RPMI8226 (cell line): ENCODE measurements around the gene CDHR2.

Source experiments
- DNase-seq: peaks from one replicate; pipeline ENCODE4 v3.0.0-alpha.2; 2015

CDHR2 gene

DNA sequence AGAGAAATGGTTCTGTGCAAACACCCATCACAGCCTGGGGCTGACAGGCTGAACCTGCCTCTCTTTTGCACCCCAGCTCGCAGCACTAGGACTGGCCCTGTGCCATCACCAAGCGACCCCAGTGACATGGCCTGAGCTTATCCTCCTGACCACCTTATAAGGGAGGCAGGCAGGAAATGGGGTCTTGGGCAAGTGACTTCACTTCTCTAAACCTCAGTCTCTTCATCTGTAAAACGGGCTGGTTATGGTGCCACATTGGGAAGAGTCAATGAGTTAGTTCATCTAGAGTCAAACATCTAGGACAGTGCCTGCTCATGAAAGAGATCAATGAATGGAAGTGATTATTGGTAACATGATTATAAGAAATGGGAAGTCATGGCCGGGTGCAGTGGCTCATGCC is 75.0 kb downstream of the CDHR2 start:
- DNase-seq: no peak

DNA sequence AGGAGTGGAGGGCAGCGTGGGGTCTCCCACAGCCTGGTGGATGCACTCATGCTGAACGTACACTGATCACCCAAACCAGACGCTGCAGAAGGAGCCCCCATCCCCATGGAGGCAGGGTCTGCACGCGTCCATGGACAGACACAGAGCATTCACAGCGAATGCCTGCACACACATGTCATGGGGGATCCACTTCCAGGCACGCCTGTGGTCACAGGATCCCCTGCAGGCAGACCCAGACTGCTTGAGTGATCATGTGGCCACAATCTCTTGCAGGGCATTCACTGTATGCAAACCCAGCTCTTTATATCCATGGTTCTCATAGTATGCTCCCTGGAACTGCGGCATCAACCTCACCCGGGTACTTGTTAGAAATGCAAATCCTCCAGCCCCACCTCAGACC is 75.8 kb downstream of the CDHR2 start:
- no peak for DNase-seq

DNA sequence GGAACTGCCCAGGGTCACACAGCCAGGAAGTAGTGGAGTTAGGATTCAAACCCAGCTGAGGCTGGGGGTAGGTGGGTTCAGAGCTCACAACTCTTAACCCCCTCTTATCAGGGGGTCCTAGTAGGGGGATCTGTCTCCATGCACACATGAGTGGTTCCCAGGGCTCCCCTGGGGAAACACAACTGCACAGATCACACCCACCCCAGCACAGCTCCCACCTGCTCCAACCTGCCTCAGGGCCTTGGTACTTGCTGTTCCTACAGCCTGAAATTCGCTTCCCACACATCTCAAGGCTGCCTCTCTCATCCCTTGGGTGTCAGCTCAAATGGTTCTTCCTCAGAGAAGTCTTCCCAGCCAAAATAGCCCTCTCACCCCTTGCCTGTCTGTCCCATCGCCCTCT is 76.4 kb downstream of the CDHR2 start:
- DNase-seq: no peak

DNA sequence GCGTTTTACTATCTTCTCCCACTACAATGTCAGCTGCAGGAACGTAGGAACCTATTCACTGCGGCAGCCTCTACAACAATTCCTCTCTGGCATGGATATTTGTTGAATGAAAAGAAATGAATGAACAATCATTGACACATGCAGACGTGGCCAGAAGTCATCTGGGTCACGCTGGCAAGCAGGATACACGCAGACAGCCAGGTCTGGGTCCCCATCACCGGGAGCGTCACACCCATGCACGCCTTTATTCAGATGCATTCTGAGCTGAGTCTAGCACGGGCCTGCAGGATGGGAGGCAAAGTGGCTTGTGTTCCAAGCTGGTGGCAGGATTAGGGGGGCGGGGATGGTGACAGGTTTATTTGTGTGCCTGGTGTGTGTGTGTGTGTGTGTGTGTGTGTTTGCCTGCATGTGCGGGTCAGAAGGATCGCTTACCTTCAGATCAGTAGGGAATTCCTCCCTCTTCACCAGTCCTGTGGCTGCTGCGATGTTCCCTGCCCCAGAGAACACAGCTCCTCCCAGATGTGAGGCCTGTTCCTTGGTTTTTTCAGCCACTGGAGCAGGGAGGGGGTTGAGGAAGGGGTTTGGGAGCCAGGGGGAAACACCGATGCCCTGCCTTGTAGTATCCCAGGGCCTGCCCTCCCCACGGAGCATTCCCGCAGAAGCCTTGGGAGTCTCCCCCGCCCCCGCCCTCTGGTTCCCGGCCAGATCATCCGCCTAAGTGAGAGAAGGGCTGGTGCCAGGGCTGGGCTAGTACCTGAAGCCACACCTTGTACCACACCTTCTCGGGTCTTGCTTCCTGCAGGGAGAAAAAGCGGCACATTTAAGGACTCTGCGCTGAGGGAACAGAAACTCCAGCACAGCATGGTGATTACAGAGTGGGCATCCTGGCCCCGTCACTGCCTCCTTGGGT is 77.1 kb downstream of the CDHR2 start:
- no peak for DNase-seq

DNA sequence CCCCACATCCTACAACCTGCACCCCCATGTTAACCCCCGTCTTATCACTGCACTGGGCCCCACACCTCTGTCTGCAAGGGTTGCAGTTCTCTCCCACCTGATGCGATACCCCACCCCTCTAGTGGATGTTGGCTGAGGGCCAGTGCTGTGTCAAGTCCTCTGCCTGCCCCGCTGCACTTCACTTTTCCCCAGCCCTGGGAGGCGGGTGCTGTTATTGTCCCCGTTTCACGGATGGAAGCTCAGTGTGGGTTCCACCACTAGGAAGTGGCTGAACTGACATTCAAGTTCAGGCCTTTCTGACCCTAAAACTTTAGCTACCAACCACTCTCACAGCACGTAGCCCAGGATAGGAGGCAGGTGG is 77.7 kb downstream of the CDHR2 start:
- DNase-seq: peak; percentile 23

DNA sequence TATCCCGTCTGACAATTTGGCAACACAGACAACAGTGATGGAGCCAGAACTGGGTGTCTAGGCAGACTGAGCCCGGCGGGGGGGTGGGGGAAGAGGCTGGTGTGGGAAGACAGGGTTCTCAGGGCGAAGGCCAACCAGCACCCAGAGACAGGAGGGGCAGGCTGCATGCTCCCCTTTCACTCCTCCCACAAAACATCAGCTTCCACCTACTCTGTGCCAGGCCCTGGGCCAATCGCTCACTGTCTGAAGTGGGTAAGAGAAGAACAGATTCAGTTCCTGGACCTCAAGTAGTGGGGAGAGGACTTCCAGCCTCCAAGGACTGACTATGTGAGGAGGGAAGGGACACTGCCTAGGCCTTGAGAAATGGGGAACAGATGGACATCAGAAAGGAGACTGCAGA is 78.4 kb downstream of the CDHR2 start:
- DNase-seq: no peak

DNA sequence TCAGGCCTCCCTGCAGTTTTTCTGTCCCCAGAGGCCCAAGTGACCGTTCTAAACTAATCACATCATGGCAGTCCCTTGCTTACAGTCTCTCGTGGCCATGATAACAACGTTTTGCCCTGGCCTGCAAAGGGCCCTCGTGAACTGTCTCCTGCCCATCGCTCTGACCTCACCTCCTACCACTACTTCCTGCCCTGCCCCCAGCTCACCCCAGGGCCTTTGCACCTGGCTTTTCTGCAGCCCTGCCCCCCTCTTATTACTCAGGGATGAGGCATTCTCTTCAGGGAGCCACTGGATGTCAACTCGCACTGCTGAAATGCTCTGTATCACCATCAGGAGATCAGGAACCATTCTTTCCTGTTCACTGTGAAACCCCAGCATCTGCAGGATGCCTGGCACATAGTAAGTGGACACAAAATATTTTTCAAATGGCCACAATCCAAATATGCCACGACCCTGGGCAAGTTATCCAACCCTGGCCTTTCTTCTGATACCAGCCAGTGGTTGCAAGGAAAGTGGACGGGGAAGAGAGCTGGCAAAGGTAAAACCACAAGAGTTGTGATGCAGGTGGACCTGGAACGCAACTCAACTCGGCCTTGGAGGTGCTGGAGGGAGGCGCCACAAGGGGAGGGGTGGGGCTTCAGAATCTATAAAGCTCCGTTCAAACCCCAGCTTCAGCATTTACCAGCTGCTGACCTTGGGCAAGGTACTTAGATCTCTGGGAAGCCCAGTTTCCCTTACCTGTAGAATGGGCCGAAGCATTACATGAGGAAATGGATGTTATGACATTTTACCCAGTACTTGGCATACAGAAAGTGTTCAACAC is 79.5 kb downstream of the CDHR2 start:
- peak; percentile 42 for DNase-seq

DNA sequence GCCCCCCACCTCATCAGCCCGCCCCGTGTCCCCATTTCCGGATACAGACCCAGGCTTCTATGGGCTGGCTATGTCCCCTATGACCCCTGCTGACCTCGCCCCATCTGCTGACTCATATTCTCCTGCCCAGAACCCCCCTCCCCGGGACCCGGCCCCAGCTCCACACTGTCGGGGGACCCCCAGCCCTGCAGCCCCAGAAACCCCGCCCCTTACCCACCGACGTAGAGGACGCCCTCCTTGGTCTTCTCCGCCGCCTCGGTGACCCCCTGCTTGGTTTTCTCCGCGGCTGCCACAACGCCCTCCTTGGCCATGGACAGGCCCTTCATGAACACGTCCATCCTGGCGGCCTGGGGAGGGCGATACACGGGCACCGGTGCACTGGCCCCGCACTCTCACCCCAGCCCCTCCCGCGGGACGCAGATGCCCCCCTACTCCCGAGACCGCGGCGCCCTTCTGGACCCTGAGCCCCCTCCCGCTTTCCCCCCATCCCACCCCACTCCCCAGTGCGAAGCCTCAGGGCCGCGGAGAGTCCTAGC is 80.2 kb downstream of the CDHR2 start:
- no peak for DNase-seq

DNA sequence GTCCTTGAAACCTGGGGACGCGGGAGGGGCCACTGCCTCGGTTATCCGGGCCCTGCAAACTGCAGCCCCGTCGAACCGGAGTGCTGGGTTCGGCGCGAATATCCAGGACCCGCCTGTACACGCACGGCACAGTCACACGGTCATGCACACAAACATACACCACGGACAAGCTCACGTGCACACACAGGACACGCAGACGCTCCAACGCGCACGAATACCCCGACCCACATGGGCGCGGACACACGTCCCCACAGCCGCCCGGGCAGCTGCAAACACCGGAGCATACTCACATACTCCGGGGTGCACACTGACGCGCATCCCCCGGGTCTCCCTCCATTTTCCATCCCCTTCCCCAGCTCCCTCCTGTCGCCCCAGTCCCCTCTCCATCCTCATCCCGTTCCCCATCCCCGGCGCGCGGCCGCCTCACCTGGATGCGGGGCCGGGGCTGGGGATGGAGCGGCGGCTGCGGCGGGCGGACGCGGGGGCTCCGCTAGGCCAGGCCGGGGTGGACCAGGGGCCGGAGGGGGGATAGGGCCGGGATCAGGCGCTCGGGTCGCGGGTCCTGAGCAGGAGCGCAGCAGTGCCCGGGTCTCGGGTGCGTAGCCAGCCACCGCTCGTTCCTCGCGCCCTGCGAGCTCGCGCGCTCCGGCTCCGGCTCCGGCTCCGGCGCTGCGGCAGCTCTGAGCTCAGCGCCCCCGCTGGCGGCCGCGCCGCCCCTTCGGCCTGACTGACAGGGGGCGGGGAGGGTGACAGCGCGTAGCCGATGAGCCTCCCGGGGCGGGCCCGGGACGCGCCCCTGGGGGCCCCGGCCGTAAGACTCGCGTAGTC is 80.9 kb downstream of the CDHR2 start, which contains the start of the genes EIF4E1B and SNCB:
EIF4E1B (plus strand) TSS at position 823 of the 828 bp plus-strand sequence. CDS start 12,113 bp downstream, outside the sequence.
SNCB (minus strand) TSS at position 682 of the 828 bp plus-strand sequence. CDS start 880 bp downstream, outside the sequence.
- peak; percentile 59 for DNase-seq

DNA sequence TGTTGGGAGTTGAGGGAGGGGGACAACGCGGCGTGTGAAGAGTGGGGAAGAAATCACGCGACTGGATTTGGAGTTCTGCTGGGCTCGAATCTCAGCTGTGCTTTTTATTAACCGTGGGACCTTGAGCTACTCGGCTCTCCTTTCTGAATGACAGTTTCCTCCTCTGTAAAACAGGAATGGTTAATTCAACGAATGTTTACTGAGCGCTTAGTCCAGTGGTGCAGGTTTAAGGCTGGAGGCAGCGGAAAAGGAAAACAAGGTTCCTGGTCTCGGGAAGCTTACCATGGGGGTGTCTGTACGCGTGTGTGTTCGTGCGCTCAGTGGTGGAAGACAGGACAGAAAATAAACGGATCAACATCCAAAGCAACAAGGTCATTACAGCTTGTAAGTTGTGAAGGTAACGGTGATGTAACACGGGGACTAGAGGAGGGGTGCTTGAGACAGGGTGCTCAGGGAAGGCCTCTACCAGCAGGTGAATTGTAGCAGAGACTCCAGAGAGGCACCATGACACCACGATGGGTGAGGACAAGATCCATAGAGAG is 81.6 kb downstream of the CDHR2 start:
- DNase-seq: no peak

DNA sequence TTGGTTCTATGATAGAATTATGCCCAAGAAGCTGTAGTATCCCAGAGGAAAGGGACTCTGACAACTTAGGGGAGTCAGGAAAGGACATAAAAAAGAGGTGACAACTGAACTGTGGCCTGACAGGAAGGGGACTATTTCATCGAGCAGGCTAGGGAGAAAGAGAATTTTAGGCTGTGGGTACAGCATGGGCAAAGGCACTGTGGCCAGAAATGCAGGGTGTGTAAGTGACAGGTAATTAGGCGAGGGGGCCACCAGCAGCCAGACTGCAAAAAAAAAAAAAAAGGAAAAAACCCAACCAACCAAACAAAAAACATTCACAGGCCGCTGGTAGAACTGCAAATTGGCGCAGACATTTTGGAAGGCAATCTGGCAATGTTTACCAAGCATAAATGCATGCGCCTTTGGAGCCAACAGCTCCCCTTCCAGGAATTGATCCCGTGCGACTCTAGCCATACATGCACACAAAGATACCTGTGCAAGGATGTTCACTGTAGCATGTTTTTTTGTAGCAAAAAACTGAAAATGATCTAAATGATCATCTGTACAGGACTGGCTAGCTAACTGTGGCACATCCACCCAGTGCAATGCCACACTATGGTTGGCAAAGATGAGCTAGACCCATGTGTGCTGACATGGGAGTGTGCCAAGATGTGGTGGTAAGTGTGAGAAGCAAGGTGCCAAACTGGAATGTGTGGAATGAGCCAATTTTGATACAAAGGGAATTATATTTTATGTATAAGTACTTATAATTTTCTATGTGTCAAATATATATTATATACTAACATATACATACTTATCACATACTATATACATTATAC is 82.5 kb downstream of the CDHR2 start:
- no peak for DNase-seq

DNA sequence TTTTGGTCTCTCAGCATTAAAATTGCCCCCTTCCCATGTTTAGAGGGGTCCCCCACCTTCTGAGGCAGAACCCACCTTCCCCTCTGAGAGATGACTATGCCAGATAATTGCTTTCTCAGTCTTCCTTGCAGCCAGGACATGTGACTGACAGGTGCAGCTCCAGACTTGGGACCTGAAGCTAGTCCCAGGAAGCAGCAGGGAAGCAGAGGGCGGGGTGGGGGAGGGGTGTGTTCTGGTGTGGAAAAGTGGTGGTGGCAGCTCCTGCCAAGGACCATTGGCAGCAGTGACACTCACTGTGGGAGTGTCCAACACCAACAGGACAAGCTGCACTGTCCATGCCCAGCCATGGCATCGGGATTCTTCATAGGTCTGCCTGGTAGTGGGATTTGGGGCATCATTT is 83.6 kb downstream of the CDHR2 start:
- no peak for DNase-seq

DNA sequence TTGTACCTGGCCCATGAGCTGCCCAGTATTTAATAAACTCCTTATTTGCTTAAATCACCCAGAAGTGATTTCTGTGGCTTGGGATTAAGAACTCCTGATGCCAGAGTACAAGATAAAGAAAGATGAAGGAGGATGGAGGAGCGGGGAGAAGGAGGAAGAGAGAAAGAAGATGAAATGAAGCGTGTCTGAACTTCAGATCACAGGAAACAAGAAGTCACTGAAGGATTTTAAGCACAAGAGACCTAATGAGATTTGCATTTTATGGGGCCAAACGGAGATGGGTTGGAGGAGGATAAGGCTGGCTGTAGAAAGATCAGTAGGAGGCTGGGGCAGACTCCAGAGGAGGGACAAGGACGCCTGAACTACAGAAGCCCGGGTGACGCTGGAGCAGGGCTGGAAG is 84.5 kb downstream of the CDHR2 start:
- no peak for DNase-seq

DNA sequence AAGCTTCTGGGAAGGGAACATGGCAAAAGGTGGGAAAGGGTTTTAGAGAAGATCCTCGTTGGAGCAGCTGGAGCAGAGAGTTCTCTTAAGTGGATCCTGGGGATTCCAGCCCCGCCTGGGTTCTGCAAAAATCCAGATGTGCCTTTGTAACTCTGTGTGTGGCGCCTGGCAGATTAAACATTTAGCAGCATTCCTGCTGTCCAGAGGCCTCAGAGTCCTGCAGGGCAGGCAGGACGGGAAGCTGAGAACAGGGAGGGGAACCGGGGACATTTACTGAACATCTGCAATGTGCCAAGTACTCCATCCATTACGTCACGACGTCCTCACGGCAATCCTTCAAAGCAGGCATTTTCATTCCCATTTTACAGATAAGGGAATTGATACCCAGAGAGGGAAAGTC is 87.3 kb downstream of the CDHR2 start:
- DNase-seq: no peak

DNA sequence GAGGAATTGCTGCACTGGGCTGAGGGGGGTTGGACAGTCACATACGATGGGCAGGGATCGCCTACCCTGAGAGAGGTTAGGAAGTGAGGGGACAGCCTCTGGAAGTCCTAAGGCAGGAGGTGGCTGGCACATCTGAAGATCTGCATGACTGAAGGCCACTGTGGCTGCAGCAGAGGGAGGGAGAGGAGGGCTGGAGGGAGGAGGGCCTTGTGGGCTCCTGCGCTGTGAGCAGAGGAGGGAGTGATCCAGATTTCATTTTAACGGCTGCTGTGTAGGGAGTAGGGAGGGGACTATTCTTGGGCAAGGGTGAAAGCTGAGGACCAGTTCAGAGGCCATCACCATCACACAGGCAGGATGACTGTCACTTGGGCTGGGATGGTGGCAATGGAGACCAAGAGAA is 88.4 kb downstream of the CDHR2 start:
- no peak for DNase-seq

DNA sequence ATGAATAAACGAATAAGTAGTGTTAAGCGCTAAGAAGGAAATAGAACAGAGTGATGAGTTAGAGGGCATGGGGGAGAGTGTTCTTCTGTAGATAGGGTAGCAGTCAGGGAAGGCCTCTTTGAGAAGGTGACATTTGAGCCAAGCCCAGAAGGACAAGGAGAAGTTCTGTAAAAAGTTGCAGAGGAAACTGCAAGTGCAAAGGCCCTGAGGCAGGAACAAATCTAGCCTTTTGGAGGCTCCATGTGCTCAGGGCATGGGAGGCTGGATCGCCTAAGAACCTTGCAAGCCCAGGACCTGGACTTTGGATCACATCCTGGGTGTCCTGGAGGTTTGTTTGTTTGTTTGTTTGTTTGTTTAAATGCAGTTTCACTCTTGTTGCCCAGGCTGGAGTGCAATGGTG is 89.3 kb downstream of the CDHR2 start:
- DNase-seq: no peak

DNA sequence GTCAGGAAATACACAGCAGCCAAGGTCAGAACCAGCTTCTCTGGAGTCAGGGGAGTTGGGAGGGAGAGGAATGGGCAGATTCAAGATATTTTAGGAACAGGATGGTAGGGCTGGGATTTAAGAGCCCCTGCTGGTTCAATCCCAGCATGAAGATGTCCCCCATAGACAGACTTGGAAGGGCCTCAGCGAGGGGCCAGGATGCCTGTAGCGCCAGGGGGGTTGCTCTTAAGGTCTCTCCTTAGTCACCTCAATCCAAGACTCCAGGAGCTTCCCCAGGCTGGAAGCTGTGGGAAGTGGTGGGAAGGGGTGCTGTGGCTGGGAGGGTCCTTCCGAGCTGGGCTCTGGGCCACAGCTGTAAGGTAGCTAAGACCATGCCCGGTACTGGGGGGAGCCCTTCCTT is 90.1 kb downstream of the CDHR2 start:
- DNase-seq: no peak

DNA sequence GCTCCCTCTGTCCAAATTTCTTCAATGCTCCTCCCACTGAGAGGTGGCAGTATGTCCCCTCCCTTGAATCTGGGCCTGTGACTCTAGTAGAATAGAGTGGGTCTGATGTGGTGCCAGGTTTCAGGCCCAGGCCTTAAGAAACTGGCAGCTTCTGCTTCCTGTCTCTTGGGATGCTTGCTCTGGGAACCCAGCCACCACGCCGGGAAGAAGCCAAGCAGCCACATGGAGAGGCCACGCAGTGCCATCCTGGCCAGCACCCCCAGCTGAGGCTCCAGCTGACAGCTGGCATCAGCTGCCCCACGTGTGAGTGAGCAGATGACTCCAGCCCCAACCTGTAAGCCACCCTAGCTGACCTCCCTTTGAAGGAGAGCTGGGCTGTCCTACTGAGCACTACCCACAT is 90.8 kb downstream of the CDHR2 start:
- no peak for DNase-seq

DNA sequence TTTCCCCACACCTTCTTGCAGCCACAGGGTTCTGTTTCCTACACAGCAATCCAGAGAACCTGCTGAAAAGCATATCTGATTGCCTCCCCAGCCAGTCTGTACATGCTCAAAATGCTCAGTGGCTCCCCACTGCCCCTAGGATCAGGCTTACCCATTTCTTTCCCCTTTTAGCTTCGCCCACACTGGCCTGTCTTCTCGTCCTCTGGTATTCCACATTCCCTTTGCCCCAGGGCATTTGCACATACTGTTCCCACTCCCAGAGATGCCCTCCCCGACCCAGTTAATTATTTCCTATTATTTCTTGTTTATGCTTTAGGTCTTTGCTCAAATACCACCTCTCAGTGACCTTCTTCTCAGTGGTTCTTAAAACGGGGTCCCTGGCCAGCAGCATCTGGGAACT is 91.5 kb downstream of the CDHR2 start:
- no peak for DNase-seq

DNA sequence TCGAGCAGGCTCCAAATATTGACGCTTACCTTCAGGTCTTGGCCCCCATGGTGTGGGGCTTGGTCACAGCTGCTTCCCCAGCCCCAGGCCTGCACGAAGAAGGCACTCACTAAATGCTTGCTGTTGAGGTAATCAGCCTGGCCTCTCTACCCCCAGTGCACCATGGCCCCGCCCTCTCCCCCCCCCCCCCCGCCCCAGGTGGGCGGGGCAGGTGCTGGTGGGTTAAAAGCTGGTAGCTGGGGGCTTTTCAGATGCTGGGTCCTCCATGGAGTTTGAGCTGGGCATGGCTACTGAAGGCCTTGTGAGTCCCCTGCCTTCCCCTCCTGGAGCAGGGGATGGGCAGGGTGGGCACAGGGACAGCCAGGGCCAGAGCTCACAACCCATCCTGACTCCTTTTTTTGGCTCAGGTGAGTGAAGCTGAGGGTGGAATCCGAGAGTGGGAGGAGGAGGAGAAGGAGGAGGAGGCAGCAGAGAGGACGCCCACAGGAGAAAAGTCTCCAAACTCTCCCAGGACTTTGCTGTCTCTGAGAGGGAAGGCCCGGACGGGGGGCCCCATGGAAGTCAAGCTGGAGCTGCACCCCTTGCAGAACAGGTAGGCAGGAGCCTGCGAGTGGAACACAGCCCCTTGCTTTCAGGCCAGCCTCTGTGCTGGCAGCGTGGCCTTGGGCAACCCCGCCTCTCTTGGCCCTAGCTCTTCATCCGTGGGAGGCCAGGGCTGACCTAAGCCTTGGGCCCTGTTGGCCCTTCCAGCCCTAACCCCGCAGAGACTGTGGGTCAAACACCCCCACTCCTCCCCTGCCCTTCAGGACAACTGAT is 93.7 kb downstream of the CDHR2 start:
- DNase-seq: no peak
